ENCODE data around the gene DOCK10. TPM values are rescaled to one million over a fixed set of nuclear protein-coding genes. Genes with fewer than 3 reads are reported as not detected.

Gene DOCK10
- total and polyA plus RNA-seq, 9 of the 15 experiments (the other 6 are each of a cell fraction or from before 2014, with no cell fraction given): 0.01 to 0.87 (median 0.18) TPM

DNA sequence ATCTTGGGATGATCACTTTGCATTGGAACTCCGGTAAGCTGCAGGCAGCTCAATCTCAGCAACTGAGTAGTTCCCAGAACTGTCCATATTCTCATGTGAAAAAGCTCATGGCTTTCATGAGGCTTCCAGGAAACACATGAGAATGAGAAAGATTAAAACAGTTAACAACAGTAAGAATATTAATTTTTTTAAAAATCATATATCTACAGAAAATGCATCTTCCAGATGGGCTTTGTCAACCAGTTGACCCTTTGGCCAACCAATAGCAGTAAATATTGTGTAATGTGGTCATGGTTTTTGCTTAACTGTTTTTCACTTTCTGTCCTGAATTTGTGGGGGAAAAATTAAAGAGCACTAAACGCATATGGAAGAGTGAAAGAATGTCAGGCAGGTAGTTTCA is 194.9 kb downstream of the DOCK10 start:
- no peaks in the 10 kb centered on the region for H3K9me3 ChIP-seq (replicated peaks; ENCODE audit: control insufficient read depth, insufficient read depth, low read depth, low read length)
- no peak for DNase-seq (ENCODE audit: extremely low read depth in 1 of 4, low spot score in 3 of 4)
- H3K27ac ChIP-seq (ENCODE audit: extremely low read depth, low read depth, low read length): no peak overlapping the region
- no peaks in the 10 kb centered on the region for H3K4me1 ChIP-seq (replicated peaks in 1 of 2; ENCODE audit: control insufficient read depth in 2 of 2, insufficient read depth in 2 of 2, low read length in 2 of 2)
- no peak for FAIRE-seq
- no TSS peak for BruUV-seq (replicated peaks)
- POLR2A ChIA-PET: no interaction called here
- no peaks in the 10 kb centered on the region for H3K27me3 ChIP-seq (ENCODE audit: control insufficient read depth in 2 of 2, insufficient read depth in 2 of 2, low read length in 2 of 2)
- H2AFZ ChIP-seq (ENCODE audit: low read depth, low read length): no peak overlapping the region
- no peaks in the 10 kb centered on the region for H3K36me3 ChIP-seq (ENCODE audit: control insufficient read depth, insufficient read depth, low read length)
- H3K4me2 ChIP-seq (ENCODE audit: insufficient read depth, low read length): no peak overlapping the region
- 0% methylated on average over 2 of the region's 2 CpGs for WGBS (ENCODE audit: insufficient coverage, low coverage, missing lambda C conversion rate)
- H3K4me3 ChIP-seq: no peak overlapping the region
- H3K9ac ChIP-seq (ENCODE audit: insufficient read depth in 1 of 2, low read depth in 2 of 2, low read length in 2 of 2): no peak overlapping the region
- ATAC-seq: no peak
- H4K20me1 ChIP-seq (replicated peaks; ENCODE audit: control insufficient read depth, insufficient read depth, low read length): no peaks in the 10 kb centered on the region
- H3K9me1 ChIP-seq (ENCODE audit: control insufficient read depth, insufficient read depth, low read length): no peaks in the 10 kb centered on the region
- in situ Hi-C loops (cut with MboI): no loop called here
- CTCF ChIA-PET (ENCODE audit: low intra/inter-chr PET ratio): no interaction called here
- H3K79me2 ChIP-seq (ENCODE audit: control insufficient read depth, insufficient read depth, low read length): no peaks in the 10 kb centered on the region
- intact Hi-C loops (cut with micrococcal nuclease): no loop called here
- TF ChIP-seq, protein P1, sequence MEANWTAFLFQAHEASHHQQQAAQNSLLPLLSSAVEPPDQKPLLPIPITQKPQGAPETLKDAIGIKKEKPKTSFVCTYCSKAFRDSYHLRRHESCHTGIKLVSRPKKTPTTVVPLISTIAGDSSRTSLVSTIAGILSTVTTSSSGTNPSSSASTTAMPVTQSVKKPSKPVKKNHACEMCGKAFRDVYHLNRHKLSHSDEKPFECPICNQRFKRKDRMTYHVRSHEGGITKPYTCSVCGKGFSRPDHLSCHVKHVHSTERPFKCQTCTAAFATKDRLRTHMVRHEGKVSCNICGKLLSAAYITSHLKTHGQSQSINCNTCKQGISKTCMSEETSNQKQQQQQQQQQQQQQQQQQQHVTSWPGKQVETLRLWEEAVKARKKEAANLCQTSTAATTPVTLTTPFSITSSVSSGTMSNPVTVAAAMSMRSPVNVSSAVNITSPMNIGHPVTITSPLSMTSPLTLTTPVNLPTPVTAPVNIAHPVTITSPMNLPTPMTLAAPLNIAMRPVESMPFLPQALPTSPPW (CRISPR knock-in tag; IDR thresholded peaks at IDR 0.05): no peak
- no peak for TF ChIP-seq ZFPM2 (CRISPR knock-in tag; IDR thresholded peaks at IDR 0.05)
- no peak for TF ChIP-seq ZEB2 (IDR thresholded peaks at IDR 0.05)
- TF ChIP-seq, protein P2, sequence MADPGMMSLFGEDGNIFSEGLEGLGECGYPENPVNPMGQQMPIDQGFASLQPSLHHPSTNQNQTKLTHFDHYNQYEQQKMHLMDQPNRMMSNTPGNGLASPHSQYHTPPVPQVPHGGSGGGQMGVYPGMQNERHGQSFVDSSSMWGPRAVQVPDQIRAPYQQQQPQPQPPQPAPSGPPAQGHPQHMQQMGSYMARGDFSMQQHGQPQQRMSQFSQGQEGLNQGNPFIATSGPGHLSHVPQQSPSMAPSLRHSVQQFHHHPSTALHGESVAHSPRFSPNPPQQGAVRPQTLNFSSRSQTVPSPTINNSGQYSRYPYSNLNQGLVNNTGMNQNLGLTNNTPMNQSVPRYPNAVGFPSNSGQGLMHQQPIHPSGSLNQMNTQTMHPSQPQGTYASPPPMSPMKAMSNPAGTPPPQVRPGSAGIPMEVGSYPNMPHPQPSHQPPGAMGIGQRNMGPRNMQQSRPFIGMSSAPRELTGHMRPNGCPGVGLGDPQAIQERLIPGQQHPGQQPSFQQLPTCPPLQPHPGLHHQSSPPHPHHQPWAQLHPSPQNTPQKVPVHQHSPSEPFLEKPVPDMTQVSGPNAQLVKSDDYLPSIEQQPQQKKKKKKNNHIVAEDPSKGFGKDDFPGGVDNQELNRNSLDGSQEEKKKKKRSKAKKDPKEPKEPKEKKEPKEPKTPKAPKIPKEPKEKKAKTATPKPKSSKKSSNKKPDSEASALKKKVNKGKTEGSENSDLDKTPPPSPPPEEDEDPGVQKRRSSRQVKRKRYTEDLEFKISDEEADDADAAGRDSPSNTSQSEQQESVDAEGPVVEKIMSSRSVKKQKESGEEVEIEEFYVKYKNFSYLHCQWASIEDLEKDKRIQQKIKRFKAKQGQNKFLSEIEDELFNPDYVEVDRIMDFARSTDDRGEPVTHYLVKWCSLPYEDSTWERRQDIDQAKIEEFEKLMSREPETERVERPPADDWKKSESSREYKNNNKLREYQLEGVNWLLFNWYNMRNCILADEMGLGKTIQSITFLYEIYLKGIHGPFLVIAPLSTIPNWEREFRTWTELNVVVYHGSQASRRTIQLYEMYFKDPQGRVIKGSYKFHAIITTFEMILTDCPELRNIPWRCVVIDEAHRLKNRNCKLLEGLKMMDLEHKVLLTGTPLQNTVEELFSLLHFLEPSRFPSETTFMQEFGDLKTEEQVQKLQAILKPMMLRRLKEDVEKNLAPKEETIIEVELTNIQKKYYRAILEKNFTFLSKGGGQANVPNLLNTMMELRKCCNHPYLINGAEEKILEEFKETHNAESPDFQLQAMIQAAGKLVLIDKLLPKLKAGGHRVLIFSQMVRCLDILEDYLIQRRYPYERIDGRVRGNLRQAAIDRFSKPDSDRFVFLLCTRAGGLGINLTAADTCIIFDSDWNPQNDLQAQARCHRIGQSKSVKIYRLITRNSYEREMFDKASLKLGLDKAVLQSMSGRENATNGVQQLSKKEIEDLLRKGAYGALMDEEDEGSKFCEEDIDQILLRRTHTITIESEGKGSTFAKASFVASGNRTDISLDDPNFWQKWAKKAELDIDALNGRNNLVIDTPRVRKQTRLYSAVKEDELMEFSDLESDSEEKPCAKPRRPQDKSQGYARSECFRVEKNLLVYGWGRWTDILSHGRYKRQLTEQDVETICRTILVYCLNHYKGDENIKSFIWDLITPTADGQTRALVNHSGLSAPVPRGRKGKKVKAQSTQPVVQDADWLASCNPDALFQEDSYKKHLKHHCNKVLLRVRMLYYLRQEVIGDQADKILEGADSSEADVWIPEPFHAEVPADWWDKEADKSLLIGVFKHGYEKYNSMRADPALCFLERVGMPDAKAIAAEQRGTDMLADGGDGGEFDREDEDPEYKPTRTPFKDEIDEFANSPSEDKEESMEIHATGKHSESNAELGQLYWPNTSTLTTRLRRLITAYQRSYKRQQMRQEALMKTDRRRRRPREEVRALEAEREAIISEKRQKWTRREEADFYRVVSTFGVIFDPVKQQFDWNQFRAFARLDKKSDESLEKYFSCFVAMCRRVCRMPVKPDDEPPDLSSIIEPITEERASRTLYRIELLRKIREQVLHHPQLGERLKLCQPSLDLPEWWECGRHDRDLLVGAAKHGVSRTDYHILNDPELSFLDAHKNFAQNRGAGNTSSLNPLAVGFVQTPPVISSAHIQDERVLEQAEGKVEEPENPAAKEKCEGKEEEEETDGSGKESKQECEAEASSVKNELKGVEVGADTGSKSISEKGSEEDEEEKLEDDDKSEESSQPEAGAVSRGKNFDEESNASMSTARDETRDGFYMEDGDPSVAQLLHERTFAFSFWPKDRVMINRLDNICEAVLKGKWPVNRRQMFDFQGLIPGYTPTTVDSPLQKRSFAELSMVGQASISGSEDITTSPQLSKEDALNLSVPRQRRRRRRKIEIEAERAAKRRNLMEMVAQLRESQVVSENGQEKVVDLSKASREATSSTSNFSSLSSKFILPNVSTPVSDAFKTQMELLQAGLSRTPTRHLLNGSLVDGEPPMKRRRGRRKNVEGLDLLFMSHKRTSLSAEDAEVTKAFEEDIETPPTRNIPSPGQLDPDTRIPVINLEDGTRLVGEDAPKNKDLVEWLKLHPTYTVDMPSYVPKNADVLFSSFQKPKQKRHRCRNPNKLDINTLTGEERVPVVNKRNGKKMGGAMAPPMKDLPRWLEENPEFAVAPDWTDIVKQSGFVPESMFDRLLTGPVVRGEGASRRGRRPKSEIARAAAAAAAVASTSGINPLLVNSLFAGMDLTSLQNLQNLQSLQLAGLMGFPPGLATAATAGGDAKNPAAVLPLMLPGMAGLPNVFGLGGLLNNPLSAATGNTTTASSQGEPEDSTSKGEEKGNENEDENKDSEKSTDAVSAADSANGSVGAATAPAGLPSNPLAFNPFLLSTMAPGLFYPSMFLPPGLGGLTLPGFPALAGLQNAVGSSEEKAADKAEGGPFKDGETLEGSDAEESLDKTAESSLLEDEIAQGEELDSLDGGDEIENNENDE (IDR thresholded peaks at IDR 0.05; ENCODE audit: low read depth, low read length): no peak
- TF ChIP-seq CHD2 (IDR thresholded peaks at IDR 0.05; ENCODE audit: low read depth, low read length): no peak
- TF ChIP-seq, protein P3, sequence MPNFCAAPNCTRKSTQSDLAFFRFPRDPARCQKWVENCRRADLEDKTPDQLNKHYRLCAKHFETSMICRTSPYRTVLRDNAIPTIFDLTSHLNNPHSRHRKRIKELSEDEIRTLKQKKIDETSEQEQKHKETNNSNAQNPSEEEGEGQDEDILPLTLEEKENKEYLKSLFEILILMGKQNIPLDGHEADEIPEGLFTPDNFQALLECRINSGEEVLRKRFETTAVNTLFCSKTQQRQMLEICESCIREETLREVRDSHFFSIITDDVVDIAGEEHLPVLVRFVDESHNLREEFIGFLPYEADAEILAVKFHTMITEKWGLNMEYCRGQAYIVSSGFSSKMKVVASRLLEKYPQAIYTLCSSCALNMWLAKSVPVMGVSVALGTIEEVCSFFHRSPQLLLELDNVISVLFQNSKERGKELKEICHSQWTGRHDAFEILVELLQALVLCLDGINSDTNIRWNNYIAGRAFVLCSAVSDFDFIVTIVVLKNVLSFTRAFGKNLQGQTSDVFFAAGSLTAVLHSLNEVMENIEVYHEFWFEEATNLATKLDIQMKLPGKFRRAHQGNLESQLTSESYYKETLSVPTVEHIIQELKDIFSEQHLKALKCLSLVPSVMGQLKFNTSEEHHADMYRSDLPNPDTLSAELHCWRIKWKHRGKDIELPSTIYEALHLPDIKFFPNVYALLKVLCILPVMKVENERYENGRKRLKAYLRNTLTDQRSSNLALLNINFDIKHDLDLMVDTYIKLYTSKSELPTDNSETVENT (CRISPR knock-in tag; IDR thresholded peaks at IDR 0.05): no peak
- TF ChIP-seq DIDO1 (tag; IDR thresholded peaks at IDR 0.05; ENCODE audit: low read depth): no peak
- no peak for TF ChIP-seq BACH1 (tag; IDR thresholded peaks at IDR 0.05)
- TF ChIP-seq MECOM (CRISPR knock-in tag; IDR thresholded peaks at IDR 0.05): no peak

Measured in K562 (cell line).